Erythroblast (primary cell): ENCODE results near the gene RRAGA.
"Not testable (repeated sequence)": the region's sequence is repeated elsewhere in the genome, so short reads cannot be mapped to it uniquely, and the experiment has no call there.

Source experiments
- DNase-seq, 2 experiments: peaks; one replicate each; lab custom pipeline; 2025; lab: John Stamatoyannopoulos, UW
- GATA1 ChIP-seq: IDR thresholded peaks from 2 replicates; pipeline ENCODE4 v1.6.1; 2011; ENCODE audit warnings: low read depth, mild to moderate bottlenecking, control low read depth, low read length, moderate library complexity
- POLR2A ChIP-seq: IDR thresholded peaks from 2 replicates; pipeline ENCODE4 v1.6.1; 2011; ENCODE audit warnings: mild to moderate bottlenecking, low read length

Gene RRAGA

DNA sequence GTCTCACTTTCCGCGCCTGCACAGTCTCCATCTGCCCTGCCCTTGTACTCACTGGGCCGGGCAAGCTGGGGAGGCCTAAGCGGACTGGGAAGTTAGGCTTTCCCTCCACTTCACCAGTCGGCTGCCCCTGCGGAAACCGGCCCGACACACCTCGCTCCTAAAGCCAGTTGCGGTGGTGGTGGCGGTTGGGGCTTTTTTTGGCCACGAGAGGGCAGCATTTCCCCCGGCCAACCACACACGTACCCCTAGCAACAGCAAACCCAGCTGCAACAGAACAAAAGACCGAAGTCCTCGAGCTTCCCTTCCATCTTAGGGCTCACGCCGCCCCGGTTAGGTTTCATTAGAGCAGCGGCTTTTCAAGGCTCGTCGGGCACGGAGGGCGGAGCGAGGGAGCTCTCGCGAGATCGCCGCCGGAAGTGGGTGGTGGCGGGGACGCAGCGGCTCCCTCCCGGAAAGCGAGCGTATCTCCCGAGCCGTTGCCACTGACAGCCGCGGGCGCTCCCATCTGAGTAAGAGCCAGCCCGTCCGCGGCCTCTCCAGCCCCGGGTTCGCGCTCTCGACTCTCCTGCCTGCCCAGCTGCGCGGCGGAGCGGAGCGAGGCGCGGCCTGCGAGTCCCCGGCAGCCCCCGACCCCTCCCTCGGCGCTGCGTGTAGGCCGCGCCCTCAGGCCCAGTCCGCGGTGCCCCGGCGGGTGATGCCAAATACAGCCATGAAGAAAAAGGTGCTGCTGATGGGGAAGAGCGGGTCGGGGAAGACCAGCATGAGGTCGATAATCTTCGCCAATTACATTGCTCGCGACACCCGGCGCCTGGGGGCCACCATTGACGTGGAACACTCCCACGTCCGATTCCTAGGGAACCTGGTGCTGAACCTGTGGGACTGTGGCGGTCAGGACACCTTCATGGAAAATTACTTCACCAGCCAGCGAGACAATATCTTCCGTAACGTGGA, at the start of gene RRAGA:
TSS of gene RRAGA (plus strand) at position 462 of the 951 bp plus-strand sequence. CDS start at position 695, 233 bp downstream.
- DNase-seq: peak; percentile 96 to 98
- TF ChIP-seq GATA1 (no peak), POLR2A (peak; percentile 99)

- no peak for TF ChIP-seq POLR2A
- TF ChIP-seq GATA1: no peak
Observed at GRCh38 chr9:19000133-19000532, 49.1 kb upstream of the RRAGA start.

GRCh38 chr9:19009391-19009965, 39.7 kb upstream of the RRAGA start:
- TF ChIP-seq GATA1: no peak
- TF ChIP-seq POLR2A: no peak
- no peak for DNase-seq

More at GRCh38 chr9:19000133-19000532, 49.1 kb upstream of the RRAGA start:
- no peak for DNase-seq

DNA sequence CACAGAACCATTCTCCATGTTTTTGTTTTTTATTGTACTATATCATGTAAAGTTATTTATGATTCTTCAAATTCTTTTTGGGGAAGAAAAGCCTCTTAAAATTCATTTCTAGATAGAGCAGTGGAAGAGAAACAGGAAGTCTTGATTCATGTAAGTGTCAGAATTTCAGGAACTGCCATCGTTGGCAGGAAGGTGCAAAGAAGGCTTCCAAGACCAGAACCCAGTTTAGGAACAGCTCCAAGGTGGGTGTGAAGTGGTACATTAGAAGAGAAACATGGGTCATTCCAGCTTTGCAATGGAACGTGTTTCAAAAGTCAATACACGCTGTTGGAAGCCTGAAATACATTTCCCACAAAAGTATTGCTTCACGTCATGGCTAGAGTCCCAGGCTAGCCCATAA, 31.0 kb upstream of the RRAGA start:
- TF ChIP-seq GATA1: no peak
- no peak for TF ChIP-seq POLR2A
- DNase-seq: no peak

DNA sequence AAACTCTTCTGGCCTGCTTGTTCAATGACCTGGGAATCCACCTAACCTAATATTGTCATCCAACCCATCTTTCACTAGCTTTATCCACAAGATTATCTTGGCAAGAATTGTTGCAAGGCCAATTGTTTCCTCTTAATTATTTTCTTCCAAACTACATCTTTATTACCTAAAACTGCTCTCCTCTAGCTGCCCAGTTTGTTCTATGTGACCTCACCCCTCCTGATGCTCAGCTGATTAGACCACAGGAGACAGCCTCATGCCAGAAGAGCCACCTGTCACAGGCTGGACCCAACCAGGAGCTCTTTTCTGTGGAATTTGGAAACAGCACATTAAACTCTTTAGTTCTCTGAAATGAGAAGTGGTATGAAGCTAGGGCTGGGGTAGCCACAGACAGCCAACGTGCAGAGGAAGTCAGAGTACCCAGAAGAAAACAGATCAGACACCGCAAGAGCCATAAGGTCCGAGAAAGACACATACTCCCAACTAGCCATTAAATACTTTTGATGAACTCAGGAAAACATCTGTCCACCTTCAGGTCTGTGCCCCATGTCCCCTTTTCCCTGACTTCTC, 28.3 kb upstream of the RRAGA start:
- DNase-seq: no peak
- TF ChIP-seq POLR2A (no peak), GATA1 (no peak)

DNA sequence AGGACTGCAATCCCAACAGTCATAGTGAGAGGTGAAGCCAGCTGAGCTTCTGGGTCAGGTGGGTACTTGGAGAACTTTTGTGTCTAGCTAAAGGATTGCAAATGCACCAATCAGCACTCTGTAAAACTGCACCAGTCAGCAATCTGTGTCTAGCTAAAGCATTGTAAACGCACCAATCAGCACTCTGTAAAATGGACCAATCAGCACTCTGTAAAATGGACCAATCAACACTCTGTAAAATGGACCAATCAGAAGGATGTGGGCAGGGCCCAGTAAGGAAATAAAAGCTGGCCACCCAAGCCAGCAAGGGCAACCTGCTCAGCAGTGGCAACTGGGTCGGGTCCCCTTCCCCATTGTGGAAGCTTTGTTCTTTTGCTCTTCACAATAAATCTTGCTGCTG, 27.6 kb upstream of the RRAGA start:
- not testable (repeated sequence) for DNase-seq

DNA sequence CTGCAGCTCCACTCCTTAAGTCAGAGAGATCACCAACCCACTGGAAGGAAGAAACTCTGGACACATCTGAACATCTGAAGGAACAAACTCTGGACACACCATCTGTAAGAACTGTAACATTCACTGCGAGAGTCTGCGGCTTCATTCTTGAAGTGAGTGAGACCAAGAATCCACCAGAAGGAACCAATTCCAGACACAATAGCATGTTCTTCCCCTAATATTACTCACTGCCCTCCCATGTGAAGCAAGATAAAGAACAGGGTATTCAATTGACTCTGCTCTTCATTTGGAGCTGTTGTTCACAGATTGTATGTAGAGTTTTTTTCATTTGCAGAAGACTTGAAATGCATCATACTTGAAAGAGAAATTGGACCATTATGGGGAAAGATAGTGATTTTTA, 27.0 kb upstream of the RRAGA start:
- TF ChIP-seq POLR2A: no peak
- no peak for DNase-seq

GRCh38 chr9:19023078-19023477, 26.1 kb upstream of the RRAGA start:
- DNase-seq: no peak

GRCh38 chr9:19026375-19026774, 22.9 kb upstream of the RRAGA start:
- TF ChIP-seq GATA1: no peak
- TF ChIP-seq POLR2A: no peak

More at GRCh38 chr9:19023078-19023477, 26.1 kb upstream of the RRAGA start:
- TF ChIP-seq GATA1: no peak
- no peak for TF ChIP-seq POLR2A

GRCh38 chr9:19027825-19028224, 21.4 kb upstream of the RRAGA start:
- no peak for DNase-seq
- TF ChIP-seq GATA1: no peak
- TF ChIP-seq POLR2A: no peak

More at GRCh38 chr9:19026375-19026774, 22.9 kb upstream of the RRAGA start:
- DNase-seq: no peak

DNA sequence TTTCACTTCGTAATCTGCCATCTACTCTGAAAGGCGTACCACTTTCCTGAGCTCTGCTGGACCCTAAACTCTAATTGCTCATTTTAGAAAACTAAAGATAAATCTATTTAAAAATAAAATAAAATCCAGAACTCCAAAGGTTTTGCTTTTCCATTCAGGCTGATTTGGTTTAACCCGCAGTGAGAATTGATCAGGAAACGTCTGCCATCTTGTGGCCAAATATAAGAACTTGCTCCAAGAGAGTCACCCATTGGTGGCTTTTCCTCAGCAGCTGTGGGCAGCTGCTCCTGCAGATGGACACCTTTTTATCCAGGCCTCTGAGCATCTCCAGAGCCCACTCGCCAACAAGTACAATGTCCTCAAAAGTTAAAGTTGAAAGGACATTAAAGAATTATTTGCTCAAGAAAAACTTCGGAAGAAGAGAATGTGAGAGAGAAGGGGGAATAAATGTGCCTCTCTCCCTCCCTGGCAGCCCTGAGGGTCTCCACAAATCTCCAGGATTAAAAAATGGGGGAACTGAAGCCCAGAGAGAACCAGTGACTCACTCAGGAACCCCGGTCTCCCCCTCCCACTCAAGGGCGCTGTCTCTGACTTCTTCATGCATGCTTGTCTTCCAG, 20.3 kb upstream of the RRAGA start:
- peak; percentile 59 to 72 for DNase-seq
- TF ChIP-seq POLR2A (no peak), GATA1 (no peak)

DNA sequence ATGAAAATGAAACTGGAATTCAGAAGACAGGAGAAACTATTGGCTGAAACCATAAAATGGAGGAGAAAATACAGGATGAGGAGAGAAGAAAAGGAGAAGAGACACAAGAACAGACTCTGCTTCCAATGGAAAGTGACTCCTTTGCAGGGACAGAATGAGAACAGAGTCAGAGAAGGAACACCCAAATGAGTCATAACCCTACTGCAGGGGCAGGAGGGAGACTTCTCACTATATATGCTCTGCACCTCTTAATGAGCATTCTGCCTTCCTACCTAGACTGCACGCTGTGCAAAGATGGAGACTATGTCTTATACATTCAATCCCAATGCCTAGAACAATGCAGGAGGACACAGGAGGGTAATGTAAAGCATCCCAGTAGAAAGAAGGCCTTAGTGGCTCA, 18.3 kb upstream of the RRAGA start:
- no peak for TF ChIP-seq GATA1
- no peak for TF ChIP-seq POLR2A
- no peak for DNase-seq

- no peak for TF ChIP-seq POLR2A
- no peak for TF ChIP-seq GATA1
- no peak for DNase-seq
Observed at GRCh38 chr9:19032406-19032805, 16.8 kb upstream of the RRAGA start.

DNA sequence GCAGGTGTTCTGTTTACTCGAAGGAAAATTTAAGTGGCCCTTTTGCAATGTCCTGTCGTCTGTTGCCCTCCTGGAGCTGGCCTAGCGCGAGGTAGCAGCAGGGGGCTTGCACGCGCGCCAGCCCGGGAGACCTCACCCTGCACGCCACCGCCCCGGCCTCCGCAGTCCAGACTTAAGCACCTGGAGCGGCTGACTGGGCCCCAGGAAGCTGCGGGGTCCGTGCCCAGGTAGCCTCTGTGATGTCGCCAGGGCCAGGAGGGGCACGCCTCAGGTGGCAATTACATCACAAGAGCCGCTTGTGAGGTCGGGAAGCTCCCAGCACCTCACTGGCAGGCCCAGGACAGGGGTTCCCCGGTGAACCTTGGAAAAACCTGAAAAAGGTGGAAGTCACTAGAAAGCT, 16.2 kb upstream of the RRAGA start, which contains the start of gene SAXO1:
TSS of gene SAXO1 (minus strand) at position 195 of the 400 bp plus-strand sequence. CDS start 301 bp downstream, outside the sequence.
- TF ChIP-seq POLR2A (no peak), GATA1 (no peak)
- DNase-seq: no peak
